ENCODE measurements around the gene ANO2.

ANO2 gene

DNA sequence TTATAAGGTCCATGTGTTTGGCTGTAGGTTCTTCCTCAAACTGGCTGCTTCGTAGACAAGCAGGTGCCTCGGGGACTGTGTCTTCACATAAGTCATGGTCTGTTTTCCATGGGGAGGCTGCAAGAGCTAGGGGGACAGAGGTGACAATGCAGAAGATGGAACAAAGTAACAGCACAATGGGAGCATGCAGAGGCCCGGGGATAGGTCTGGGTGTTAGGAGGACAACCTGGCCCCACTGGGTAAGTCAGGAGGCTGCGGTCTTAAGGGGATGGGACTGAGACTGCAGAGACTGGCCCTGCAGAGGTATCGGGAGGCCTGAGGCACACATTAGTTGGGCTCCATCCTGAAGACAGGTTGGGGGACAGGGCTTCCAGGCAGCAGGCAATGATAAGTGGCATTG lies 424.2 kb downstream of the ANO2 start:
- H3K27me3 ChIP-seq (replicated peaks) = no peaks in the 10 kb centered on the region
- no peaks in the 10 kb centered on the region for H3K36me3 ChIP-seq (replicated peaks)
- TF ChIP-seq, protein P1, sequence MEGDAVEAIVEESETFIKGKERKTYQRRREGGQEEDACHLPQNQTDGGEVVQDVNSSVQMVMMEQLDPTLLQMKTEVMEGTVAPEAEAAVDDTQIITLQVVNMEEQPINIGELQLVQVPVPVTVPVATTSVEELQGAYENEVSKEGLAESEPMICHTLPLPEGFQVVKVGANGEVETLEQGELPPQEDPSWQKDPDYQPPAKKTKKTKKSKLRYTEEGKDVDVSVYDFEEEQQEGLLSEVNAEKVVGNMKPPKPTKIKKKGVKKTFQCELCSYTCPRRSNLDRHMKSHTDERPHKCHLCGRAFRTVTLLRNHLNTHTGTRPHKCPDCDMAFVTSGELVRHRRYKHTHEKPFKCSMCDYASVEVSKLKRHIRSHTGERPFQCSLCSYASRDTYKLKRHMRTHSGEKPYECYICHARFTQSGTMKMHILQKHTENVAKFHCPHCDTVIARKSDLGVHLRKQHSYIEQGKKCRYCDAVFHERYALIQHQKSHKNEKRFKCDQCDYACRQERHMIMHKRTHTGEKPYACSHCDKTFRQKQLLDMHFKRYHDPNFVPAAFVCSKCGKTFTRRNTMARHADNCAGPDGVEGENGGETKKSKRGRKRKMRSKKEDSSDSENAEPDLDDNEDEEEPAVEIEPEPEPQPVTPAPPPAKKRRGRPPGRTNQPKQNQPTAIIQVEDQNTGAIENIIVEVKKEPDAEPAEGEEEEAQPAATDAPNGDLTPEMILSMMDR (IDR thresholded peaks at IDR 0.05; ENCODE audit: low read depth, low read length, missing control alignments) = no peak
- DNase-seq = no peak
- in situ Hi-C loops (cut with HindIII; ENCODE audit: low pct_ligation_motif_present, low sequenced_read_pairs) = no loop called here
- H3K4me3 ChIP-seq (ENCODE audit: low read depth, low read length) = no peak overlapping the region
- no peak overlapping the region for H3K27ac ChIP-seq

DNA sequence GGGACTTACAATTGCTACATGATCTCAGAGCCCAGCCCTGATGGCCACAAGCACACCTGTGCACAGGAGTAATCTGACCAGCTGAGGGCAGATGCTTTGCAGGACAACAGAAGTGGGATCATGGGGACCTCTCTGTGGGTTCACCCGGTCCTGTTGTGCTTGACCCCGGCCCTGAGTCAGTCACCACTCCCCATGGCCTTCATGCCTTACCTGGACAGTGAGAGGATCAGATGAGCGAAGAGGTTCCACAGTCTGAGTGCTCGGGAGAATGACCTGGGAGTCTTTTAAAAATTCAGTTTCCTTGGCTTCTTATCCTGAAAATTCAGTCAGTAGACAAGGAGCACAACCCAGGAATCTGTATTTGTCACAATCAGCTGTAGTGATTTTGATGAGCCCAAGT lies 425.0 kb downstream of the ANO2 start:
- TF ChIP-seq, protein P1 (IDR thresholded peaks at IDR 0.05; ENCODE audit: low read depth, low read length, missing control alignments) = no peak
- Histone ChIP-seq H3K36me3 (replicated peaks) (no peaks in the 10 kb centered on the region), H3K27ac (no peak overlapping the region), H3K27me3 (replicated peaks) (no peaks in the 10 kb centered on the region), H3K4me3 (ENCODE audit: low read depth, low read length) (no peak overlapping the region)
- in situ Hi-C loops (cut with HindIII; ENCODE audit: low pct_ligation_motif_present, low sequenced_read_pairs) = no loop called here
- DNase-seq = no peak

DNA sequence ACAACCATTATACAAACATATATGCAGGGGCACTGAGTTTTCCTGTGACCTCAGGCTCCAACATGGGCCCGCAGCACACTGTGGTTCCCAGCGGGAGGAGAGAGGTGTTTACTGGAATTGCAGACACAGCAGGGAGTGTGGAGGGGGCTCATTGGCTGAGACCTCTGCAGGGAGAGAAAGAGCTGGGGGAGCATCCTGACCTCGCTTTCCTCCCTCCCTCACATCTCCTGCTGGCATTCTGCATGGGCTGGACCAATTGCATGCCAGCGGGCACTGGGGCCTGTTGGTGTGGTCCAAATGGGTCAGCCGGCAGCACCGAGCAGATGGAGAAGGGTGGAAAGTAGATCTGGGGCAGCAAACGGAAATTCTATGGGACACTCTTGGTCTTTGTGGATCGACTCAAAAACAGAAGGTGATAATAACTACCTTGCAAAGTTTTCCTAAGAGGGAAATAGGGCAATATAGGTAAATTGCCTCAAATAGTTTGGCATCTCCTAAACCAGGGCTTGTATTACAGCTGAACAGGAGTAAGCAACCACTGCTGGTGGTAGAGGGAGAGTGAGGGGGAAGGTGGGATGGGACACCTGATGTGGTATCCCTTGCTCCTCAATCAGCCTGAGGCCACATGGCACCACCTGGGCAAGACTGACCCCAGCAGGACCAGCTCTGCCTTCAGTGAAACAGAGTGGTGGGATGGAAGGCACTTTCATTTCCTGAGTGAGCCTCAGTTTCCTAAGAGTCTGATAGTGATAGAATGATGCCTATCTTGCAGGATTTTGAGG lies 426.3 kb downstream of the ANO2 start:
- H3K27me3 ChIP-seq (replicated peaks) = no peaks in the 10 kb centered on the region
- no peak overlapping the region for H3K27ac ChIP-seq
- no peak overlapping the region for H3K4me3 ChIP-seq (ENCODE audit: low read depth, low read length)
- DNase-seq = no peak
- in situ Hi-C loops (cut with HindIII; ENCODE audit: low pct_ligation_motif_present, low sequenced_read_pairs) = no loop called here
- TF ChIP-seq, protein P1 (IDR thresholded peaks at IDR 0.05; ENCODE audit: low read depth, low read length, missing control alignments) = no peak
- H3K36me3 ChIP-seq (replicated peaks) = no peaks in the 10 kb centered on the region

DNA sequence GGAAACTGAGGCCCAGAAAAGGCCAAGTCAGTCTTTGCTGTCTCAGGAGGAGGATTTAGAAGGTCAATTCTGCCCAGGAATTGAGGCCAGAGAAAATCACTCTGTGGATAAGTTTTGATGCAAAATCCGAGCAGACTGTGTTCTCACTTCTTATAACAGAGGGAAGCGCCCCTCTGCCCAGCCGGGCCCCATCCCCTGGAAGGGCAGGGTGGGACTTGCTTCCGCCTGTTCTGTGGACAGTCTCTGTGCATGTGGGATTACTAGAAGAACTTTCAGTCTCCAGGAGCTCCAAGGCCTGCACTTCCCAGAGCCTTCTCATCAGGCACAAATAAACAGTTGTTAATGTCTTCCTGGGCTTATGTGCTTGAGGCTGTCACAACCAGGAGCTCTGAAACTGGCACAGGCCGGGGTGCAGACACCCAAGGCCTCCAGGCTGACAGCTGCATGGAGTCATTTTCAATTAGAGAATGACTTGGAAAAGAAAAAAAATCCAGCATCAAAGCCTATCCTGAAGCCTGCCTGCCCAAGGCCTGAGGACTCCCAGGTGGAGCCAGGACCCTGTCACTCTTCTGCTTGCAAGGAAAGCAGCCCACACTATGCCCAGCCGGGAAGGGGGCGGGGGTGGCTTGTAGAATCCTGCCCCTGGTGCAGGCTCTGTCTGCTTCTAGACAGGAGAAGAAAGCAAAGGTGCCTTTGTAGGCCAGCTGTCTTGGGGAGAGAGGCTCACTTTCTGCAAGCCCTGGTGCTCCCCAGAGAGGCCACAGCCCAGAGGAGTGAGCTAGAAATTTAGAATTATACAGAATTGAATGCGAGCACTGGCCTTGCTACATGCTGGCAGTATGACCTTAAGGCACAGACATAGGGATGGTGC lies 428.5 kb downstream of the ANO2 start:
- TF ChIP-seq, protein P1 (IDR thresholded peaks at IDR 0.05; ENCODE audit: low read depth, low read length, missing control alignments) = no peak
- DNase-seq = no peak
- in situ Hi-C loops (cut with HindIII; ENCODE audit: low pct_ligation_motif_present, low sequenced_read_pairs) = no loop called here
- Histone ChIP-seq H3K36me3 (replicated peaks) (no peaks in the 10 kb centered on the region), H3K27me3 (replicated peaks) (no peaks in the 10 kb centered on the region), H3K4me3 (ENCODE audit: low read depth, low read length) (no peak overlapping the region), H3K27ac (no peak overlapping the region)

DNA sequence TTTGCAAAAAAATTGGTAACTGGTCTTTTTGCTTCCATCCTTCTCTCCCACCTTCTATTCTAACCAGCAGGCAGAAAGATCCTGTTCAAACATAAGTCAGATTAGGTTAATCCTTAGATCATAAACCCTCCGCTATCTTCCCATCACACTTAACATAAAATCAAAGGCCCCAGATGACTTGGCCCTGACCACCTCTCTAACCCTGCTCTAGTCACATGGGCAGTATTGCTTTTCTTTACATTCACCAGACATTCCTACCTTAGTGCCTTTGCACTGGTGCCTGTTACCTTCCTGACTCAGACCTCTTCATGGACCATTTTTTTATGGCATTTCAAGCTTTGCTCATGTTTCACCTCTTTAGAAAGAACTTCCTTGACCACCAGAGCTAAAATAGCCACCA lies 429.6 kb downstream of the ANO2 start:
- TF ChIP-seq, protein P1 (IDR thresholded peaks at IDR 0.05; ENCODE audit: low read depth, low read length, missing control alignments) = no peak
- in situ Hi-C loops (cut with HindIII; ENCODE audit: low pct_ligation_motif_present, low sequenced_read_pairs) = no loop called here
- Histone ChIP-seq H3K4me3 (ENCODE audit: low read depth, low read length) (no peak overlapping the region), H3K27me3 (replicated peaks) (no peaks in the 10 kb centered on the region), H3K27ac (no peak overlapping the region), H3K36me3 (replicated peaks) (no peaks in the 10 kb centered on the region)
- DNase-seq = no peak
